Esophagus mucosa (tissue), 1 donor: ENCODE results near the gene NFKBIA. TPM values are rescaled to one million over a fixed set of nuclear protein-coding genes. Genes with fewer than 3 reads are reported as not detected.
A peak's percentile ranks its signal among the peaks of the same experiment; 100 is the strongest.
"Not testable (repeated sequence)": the region's sequence is repeated elsewhere in the genome, so short reads cannot be mapped to it uniquely, and the experiment has no call there.

Source experiments
- ATAC-seq: fragments of 200-7000 bp; cut with Tn5 transposase; one replicate; pipeline ENCODE4 v1.9.1; 2020
- total RNA-seq: library from RNA; stranded (reverse); gene quantifications from one replicate; pipeline ENCODE4 v1.2.4, GENCODE V29; 2023
- donor health status: DM: yes; HTN: yes; CAD: no.

Gene NFKBIA
- total RNA-seq, 1 donor from 2014 or later: 119 TPM

- ATAC-seq: peak; percentile 89
These were observed 13.8 kb downstream of the NFKBIA start for GRCh38 chr14:35390577-35391387.

- ATAC-seq: no peak
These were observed 15.3 kb downstream of the NFKBIA start for GRCh38 chr14:35389315-35389667.

- ATAC-seq: no peak
These were observed 15.8 kb downstream of the NFKBIA start for GRCh38 chr14:35388656-35389314.

- ATAC-seq: no peak
These were observed 16.6 kb downstream of the NFKBIA start for GRCh38 chr14:35387713-35388579.

- no peak for ATAC-seq
These were observed 17.3 kb downstream of the NFKBIA start for GRCh38 chr14:35387219-35387618.

GRCh38 chr14:35386673-35387125 is 17.9 kb downstream of the NFKBIA start:
- no peak for ATAC-seq

GRCh38 chr14:35385042-35385839 is 19.3 kb downstream of the NFKBIA start:
- peak; percentile 71 for ATAC-seq

GRCh38 chr14:35384455-35385041 is 20.0 kb downstream of the NFKBIA start:
- ATAC-seq: peak; percentile 46

GRCh38 chr14:35383569-35384454 is 20.7 kb downstream of the NFKBIA start:
- ATAC-seq: no peak

GRCh38 chr14:35380794-35381193 is 23.8 kb downstream of the NFKBIA start:
- ATAC-seq: no peak

GRCh38 chr14:35379234-35379933 is 25.2 kb downstream of the NFKBIA start:
- not testable (repeated sequence) for ATAC-seq

- no peak for ATAC-seq
These were observed 25.9 kb downstream of the NFKBIA start for GRCh38 chr14:35378425-35379233.

- ATAC-seq: peak; percentile 24
These were observed 29.0 kb downstream of the NFKBIA start for GRCh38 chr14:35375558-35376025.

GRCh38 chr14:35374263-35374712 is 30.3 kb downstream of the NFKBIA start:
- ATAC-seq: peak; percentile 51

GRCh38 chr14:35373208-35373607 is 31.3 kb downstream of the NFKBIA start:
- ATAC-seq: not testable (repeated sequence)

- ATAC-seq: no peak
These were observed 33.6 kb downstream of the NFKBIA start for GRCh38 chr14:35370969-35371368.

GRCh38 chr14:35369701-35370191 is 34.8 kb downstream of the NFKBIA start:
- ATAC-seq: peak; percentile 69

- ATAC-seq: no peak
These were observed 35.8 kb downstream of the NFKBIA start for GRCh38 chr14:35368583-35369392.
